NCI-H82 (cell line): ENCODE measurements around the gene DNAJC27.

Experiments used
- DNase-seq: peaks from one replicate; lab custom pipeline; 2025; lab: John Stamatoyannopoulos, UW

DNAJC27 gene

DNA sequence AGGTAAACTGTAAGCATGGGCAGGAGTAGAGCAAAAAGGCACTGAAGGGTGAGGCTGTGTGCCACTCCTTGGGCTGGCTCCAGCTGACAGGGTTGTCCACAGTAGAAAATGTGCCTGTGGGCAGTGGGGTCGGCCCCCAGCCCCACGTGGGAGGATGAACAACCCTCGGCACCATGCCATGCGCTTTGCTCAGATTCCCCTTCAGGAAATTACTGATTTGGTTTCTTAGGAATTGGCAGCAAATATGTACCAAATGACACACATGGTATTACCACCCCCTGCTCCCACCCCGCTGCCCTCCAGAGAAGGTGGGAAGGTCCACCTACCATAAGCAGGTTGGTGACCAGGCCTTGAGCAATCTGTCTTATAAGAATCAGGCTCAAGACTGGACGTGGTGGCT, 65.3 kb downstream of the DNAJC27 start:
- DNase-seq: no peak

- DNase-seq: no peak
Measured at GRCh38 chr2:24903161-24904103, 68.3 kb downstream of the DNAJC27 start.

DNA sequence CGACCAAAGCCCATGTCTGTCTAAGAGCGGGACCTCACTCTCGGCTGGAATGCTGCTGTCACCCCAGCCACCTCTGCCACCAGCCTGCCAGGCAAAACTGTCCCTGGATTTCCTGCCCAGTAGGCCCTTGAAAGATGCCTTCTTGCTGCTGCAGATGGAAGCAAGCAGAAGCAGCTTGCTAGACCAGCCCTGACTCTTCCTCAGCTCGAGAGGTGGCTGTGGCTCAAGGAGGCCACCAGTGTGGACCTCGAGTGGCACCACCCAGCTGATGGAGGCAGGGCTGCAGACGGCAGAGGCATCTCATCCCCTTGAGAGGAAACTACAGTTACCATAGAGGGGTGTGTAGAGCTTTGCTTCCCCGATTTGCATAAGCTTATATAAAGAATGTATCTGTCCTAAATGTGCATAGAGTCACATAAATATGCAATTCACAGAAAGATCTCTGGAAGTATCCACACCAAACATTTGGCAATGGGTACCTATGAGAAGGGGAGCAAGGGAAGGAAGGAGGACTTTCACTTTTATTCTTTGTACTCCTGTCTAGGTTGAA, 72.3 kb downstream of the DNAJC27 start:
- DNase-seq: no peak

GRCh38 chr2:24898122-24899109, 73.3 kb downstream of the DNAJC27 start:
- no peak for DNase-seq

- no peak for DNase-seq
Measured at GRCh38 chr2:24894750-24895149, 77.0 kb downstream of the DNAJC27 start.

GRCh38 chr2:24893934-24894333, 77.8 kb downstream of the DNAJC27 start:
- DNase-seq: no peak
